NCI-H226 (cell line): ENCODE measurements around the gene PTCD2.

Experiments
- DNase-seq: peaks from one replicate; pipeline ENCODE4 v3.0.0-alpha.2; 2015

PTCD2 gene, protein sequence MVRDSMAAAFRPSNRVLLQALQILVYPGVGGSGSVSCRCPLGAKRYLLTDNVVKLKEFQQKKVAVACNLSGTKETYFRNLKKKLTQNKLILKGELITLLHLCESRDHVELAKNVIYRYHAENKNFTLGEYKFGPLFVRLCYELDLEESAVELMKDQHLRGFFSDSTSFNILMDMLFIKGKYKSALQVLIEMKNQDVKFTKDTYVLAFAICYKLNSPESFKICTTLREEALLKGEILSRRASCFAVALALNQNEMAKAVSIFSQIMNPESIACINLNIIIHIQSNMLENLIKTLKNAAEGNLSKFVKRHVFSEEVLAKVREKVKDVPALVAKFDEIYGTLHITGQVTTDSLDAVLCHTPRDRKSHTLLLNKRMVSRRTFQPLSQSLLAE

DNA sequence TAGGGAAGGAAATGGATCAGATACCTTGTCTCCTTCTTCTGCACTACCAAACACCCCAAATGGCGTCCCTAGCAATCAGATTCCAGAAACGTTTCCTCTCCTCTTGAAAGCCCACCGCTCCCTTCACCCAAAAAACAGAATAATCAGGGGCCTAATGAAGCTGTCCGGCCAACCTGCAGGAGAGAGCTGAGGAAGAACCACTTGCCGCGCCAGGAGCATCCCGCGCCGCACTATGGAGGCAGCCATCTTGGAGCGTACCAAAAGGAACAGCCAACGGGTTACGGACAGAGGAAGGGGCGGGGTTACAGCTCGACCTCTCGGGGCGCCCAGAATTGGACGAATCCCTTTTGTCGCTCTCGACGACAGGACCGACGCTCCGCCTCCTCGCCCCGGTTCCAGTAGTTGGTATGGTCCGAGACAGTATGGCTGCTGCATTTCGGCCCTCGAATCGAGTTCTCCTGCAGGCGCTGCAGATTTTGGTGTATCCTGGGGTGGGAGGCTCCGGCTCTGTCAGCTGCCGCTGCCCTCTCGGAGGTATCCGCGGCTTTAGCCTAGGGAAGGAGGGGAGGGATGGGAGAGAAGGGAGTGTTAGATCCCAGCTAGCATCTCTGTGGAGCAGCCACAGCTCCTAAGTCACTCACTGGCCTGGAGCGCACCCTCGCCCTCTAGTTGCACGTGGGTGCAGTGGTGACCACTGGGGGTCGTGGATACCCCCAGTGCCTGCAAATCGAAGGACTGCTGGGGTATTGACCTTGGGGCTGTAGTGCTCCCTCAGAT, at the start of gene PTCD2, which contains the start of gene MRPS27:
Gene PTCD2, plus strand, starts transcription at position 398 of the 777 bp plus-strand sequence. Its CDS starts 10 bp downstream, at position 408.
Gene MRPS27, minus strand, starts transcription at position 265 of the 777 bp plus-strand sequence. Its CDS starts 19 bp downstream, at position 246.
- peak; percentile 98 for DNase-seq

DNA sequence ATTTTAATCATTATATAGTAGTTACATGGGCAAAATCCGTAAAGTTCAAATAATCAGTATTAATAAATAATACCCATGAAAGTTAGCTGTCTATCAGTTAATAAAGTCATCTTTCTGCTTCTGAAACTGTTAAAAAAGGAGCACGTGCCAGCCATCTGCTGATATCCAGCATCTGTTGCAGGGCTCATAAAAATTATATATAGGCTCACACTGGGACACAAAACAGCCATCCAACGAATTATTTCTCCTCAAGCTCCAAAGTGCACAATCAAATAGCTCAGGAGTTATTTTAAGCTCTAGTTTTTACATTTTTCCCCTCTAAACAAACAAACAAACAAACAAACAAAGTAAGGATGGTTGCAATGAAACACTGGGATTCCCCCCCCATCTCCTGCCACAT, 48.5 kb upstream of the PTCD2 start:
- no peak for DNase-seq

DNA sequence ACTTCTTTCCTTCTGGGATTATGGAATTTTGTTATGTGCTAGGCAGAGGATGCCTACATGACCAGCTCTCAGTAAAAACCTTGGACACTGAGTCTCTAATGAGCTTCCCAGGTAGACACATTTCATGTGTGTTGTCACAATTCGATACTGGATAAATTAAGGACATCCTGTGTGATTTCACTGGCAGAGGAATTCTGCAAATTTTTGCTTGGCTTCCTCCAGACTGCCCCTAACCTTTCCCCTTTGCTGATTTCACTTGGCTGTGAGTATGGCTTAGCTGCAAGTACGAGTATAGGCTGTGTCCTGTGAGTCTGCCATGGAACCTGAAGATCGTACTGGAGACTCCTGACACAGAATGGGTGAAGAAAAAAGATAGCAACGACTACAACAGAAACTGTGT, 47.8 kb upstream of the PTCD2 start:
- DNase-seq: no peak

DNA sequence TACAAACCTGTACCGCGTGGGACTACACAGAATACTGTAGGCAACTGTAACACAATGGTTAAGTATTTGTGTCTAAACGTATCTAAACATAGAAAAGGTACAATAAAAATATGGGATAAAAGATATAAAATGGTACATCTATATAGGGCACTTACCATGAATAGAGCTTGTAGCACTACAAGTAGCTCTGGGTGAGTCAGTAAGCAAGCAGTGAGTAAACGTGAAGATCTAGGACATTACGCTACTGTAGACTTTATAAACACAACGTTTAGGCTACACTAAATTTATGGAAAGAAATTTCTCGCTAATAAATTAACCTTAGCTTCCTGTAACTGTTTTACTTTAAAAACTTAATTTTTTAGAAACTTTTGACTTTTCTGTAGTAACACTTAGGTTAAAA, 46.6 kb upstream of the PTCD2 start:
- DNase-seq: no peak

DNA sequence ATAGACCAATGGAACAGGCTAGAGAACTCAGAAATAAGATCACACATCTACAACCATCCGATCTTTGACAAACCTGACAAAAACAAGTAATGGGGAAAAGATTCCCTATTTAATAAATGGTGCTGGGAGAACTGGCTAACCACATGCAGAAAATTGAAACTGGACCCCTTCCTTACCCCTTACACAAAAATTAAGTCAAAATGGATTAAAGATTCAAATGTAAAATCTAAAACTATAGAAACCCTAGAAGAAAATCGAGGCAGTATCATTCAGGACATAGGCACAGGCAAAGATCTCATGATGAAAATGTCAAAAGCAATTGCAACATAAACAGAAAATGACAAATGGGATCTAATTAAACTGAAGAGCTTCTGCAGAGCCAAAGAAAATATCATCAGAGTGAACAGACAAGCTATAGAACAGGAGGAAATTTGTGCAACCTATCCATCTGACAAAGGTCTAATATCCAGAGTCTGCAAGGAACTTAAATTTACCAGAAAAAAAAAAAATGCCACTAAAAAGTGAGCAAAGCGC, 43.9 kb upstream of the PTCD2 start:
- no peak for DNase-seq

DNA sequence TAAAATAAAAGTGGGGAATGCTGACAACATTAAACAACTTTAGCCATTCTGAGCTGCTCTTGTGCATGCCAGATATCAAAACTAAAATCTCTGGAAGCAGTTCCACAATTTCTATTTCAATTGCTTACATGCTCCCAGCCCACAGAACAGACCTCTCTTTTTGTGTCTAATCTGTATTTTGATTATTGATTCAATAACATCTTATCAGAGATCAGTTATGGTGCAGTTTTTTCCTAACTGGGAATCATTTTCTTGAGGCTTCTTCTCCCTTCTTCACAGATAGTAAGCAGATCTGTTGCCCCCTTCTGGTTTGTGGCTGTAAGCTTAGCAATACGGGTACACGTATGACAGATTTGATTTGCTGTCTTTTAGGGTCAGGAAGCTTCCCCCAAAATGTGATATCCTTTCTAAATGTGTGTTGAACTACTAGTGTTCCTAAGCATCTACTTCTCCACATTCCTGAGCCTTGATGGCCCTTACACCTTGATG, 39.5 kb upstream of the PTCD2 start:
- DNase-seq: no peak

DNA sequence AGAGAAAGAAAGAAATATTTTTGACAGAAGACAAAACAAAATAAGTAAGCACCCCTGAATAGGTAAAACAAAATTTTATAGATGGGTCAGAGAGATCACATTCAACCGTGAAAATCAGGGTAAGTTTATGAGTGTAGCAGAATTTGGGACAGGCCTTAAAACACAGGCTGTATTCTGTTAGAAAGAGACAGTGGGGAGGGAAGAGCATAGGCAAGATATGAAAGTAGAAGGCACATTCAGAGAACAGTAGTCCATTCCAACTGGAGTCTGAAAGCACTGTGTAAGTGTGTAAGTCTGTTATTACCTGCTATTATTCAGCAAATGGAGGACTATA, 38.8 kb upstream of the PTCD2 start:
- no peak for DNase-seq

DNA sequence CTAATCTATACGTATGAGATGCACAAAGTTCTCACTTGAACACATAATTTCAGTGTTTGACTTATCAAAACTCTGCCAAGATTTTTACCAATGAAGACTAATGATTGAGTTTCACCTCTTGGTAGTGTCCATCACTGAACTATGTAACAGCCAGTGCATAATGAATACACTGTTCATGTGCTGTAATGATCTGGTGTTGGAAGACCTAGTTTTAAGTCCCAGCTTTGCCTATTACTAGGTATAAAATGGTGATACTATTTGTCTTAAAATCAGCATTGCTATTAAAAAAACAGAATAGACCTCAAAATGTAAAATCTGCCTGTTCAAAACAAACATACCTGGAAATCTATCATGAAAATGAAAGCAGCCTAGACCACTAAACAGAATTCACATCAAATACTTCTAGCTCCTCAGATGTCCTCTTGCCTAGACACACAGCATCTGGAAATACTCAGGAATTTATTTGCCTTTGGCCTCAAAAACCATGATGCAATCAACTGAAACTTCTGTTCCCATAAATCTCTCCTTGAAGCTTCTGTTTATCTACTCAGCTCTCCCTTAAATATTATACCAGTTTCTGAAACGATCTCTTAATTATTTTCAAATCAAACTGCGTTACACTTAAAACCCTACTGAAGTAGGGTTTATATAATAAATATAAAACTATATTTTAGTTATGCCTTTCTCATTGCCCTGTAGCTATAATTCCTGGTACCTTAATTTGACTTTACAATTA, 38.2 kb upstream of the PTCD2 start:
- peak; percentile 62 for DNase-seq

DNA sequence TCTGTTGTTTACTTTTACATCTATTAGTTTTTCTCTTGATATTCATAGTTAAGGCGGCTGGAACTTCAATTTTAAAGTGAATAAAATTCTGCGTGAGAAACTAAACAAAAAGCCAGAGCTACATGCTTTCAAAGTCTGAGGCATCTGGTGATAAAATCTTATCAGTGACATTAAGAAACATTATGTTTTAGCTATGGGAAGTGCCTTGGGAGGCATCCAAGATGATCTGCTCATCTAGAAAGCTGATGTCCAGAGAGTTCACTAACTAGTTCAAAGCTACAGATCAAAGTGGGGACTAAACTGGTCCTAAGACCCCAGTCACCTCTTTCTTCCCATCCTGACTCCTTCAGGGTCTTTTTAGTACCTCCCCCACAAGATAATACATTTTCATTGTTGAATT, 37.3 kb upstream of the PTCD2 start:
- DNase-seq: peak; percentile 53

DNA sequence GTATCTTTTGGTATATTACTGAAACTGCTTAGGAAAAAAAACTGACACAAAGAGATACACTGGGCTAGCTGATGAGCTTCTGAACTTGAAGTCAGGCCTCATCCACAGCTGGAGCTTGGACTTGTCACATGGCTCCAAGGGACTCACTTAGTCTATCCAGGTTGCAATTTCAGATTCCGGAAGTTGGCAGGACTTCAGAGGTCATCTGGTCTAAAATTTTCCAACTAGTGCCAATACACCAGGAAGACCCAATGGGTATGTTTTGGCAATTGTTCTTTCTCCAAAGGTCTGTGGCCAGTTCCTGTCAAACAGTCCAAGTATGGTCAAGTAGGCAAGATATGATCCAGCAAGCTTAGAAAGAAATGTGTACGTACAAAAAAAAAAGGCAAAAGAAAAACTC, 36.8 kb upstream of the PTCD2 start:
- DNase-seq: no peak

DNA sequence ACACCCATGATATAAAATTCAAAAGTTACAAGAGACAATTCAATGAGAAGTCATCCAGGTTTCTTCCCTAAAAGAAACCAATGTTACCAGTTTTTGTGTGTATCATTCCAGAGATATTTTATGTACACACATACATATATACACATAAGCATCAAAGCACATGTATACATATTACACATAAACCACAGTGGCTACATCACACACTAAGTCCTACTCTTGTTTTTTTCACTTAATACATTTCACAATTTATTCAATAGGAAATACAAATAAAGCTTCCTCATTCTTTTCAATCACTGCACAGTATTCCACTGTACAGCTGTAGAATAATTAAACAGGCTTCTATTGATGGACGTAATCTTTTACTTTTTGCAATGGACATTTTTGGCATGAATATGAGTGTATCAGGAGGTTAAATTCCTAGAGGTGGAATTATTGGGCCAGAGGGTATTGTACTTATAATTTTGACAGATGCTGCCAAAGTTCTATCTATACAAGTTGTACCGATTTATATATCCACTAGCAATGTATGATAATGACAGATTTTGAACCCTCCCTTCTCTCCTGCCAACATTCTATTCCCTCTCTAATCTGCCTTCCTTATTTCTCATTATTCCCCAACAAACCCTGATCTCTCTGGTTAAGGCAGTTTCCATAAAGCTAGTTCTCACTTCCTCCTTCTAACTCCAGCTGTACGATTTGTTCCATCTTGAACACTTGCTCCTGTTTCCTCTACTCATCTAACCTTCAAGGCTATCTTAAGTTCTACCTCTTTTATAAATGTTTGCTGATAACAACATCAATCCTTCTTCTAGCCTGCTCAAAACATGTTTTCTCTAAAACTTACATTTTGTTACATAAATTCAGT, 35.4 kb upstream of the PTCD2 start:
- DNase-seq: no peak

DNA sequence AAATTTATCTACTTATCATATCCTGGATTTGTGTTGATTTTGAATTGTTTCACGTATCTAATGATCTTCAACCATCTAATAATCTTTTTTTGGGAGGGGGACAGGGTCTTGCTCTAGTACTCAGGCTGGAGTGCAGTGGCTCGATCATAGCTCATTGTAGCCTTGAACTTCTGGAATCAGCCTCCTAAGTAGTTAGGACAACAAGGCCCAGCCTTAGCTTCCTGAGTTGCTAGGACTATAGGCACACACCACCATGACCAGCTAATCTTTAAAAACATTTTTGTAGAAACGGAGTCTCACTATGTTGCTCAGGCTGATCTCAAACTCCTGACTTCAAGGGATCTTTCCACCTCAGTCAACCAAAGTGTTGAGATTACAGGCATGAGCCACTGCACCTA, 34.8 kb upstream of the PTCD2 start:
- DNase-seq: no peak

DNA sequence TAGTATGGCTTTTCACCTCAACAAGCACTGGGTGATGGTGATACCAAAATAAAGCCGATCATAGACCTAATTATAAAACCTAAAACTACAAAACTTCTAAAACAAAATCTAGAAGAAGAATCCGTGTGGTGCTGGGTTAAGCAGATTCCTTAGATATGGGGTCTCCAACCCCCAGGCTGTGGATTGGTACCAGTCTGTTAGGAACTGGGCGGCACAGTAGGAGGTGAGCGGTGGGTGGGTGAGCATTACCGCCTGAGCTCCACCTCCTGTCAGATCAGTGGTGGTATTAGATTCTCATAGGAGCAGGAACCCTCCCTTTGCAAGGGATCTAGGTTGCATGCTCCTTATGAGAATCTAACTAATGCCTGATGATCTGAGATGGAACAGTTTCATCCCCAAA, 33.4 kb upstream of the PTCD2 start:
- DNase-seq: no peak

DNA sequence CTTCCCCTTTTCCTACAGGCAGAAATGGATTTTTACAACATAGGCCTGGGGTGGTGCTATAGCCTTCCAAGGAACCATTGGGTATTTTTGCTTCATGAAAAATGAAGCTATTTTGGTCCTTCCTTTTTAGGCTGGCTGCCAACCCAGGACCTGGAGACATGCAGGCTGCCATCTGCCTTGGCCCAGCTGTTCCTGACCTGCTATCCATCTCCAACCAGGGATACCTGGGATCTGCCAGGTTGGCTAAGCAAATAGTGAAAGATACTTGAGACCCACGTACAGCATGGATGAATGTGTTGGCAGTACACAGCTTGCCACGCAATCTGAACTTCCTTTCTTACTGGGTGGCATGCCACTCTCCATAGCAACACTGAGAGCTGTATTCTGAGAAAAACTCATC, 31.2 kb upstream of the PTCD2 start:
- DNase-seq: no peak

DNA sequence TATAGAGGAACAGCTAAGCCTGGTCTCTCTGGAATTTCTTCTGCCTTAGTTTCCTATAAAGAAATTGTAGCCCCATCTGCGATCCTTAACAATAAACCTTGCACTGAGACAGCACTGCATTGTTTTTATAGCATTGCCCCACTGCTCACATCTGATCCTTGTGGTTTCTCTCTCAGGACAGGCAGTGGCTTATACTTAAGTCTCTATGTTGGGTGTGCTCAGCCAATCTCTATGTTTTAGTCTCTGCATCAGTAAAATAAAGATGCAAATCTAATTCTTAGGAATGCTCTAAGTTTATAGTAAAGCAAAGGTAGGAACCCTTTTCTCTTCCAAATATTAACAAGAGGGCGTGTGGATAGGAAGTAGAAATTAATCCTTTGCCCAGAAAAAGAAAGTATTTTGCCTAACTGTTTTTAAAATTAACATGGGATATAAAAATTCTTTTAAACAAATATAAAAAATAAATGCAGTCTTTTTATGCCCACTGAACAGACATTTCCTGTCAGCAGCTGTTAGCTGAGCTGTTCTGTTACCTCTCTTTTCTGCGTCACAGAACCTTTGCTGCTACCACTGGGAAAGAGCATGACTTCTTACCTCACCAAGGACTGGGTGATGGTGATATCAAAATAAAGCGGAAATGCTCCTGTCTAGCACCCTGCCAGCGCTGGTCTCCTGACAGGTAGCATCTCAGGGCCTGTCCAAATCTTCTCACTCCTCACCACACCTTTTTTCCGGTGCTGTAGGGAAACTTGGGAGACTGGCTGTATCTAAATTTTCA, 29.6 kb upstream of the PTCD2 start:
- DNase-seq: no peak

DNA sequence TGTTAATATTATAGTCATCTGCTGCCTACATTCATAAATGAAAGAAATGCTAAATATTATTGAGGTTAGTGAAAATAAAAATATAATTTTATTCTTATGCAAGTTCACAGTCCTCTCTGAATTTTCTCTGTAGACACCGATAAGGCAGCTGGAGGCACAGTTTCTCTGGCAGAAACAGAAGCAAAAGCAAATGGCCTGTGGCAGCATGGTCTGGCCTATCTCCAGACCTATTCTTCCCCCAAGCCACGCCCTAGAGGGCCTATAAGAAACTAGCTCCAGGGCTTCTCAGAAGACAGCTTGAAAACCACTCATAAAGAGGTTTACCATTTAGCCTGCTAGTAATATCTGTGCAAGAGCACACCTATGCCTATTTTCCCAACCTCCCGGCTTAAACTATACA, 28.6 kb upstream of the PTCD2 start:
- no peak for DNase-seq

DNA sequence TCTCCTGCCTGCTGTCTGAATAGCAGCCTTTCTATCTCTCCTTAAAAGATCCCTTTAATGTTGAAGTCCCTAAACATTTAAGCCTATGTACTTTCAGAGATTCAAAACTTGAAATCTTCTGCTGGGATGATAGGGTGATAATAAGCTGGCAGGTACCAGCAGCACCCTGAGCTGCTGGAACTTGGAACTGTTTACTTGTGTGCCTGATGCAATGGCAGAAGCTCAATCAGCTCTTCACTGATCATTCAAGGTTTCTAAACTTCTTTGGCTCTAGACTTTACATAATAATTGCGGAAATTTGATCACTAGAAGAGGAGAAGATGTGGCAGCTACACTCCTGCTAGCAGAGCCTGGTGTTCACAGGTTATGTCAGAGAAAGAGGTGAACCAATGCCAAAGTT, 27.8 kb upstream of the PTCD2 start:
- no peak for DNase-seq

DNA sequence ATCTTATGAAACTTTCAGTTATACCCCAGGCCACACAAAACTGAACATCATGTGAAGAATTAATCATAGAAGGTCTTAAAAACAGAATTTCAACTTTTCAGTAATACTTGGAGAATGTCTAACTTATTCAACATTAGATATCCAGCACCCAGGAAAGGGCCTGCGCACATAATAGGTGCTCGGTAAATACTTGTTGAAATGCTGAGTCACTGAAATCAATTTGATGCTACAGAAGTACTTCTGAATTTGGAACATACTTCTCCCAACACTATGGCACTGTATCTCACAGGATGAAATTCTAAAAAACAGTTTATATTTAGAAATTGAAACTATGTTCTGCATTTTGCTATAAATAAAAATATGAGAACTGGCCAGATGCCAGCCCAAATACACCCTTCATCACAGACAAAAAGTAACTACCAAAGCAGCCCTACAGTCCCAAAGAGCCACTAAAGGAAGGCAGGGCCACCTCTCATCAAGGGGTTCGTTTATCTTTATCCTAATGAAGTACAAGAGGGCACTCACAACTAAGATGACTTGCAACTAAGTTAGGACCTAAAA, 26.6 kb upstream of the PTCD2 start:
- DNase-seq: no peak

DNA sequence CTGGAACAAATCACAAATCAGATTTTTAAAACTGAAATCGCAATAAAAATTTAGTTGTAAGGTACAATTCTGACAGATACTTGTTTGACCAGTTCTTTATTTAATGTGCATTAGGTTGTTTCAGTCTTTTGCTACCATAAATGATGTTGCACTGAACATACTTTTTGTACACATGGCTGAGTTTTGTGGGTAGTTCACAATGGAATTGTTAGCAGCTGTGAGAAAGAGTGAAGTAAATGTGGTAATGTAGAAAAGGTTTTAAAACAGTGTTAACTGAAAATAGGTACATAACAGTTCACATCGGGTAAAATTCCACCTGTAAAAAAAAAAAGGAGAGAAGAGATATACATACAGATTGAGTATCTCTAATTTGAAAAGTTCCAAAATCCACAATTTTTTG, 25.7 kb upstream of the PTCD2 start:
- no peak for DNase-seq

DNA sequence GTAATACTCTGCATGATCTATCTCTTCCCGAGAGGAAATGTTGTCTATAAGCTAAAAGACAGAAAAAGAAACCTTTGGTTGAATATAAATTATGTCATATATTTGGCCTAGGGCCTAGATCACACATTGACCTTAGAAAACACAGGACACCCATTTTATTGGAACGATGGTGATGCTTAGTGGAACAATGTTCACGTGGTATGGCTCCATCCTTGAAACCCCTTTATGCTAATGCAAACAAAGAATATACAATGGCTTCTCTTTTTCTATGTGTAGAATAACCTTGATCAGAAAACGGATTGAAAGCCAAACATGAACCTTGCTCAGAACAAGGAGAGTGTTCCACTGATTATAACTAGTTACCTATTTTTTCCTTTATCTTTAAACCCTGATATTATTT, 24.6 kb upstream of the PTCD2 start:
- DNase-seq: no peak

DNA sequence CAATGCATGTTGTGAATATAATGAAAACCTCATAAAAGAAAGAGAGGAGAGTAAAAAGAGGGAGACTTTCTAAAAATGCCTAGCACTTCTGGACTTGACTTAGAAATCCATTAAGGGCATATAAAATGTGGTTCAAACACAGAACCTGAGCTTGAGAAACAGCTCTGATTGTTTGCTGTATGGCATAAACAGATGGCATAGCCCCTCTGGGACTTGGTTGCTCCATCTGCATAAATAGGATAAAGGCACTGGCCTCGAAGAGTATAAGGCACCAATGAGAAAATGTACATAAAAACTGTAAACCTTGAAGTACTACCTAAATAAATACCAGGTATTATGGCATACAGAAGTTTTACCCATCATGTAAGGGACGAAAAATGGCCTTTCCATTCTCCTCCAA, 23.9 kb upstream of the PTCD2 start:
- DNase-seq: no peak
